Right lobe of liver (tissue), 4 donors: Measurements from ENCODE around the gene NDRG2.

Experiments used
- POLR2A ChIP-seq: fragments of 450-650 bp; IDR thresholded peaks from one replicate; pipeline ENCODE4 v1.6.1; 2017; ENCODE audit warnings: antibody characterized with exemption, mild to moderate bottlenecking
- TF ChIP-seq, protein P1 (sequence below), 4 donors: fragments of 200-600 bp in 3 of 4; fragments of 450-650 bp in 1 of 4; IDR thresholded peaks; one replicate each; pipeline versions ENCODE4 v1.5.1 to v1.8.0; 2016 to 2022; ENCODE audit warnings: antibody characterized with exemption in 4 of 4, mild to moderate bottlenecking in 2 of 4
- donor health status: DM: no; HTN: no; CAD: no.
- donor health status: DM: no; HTN: no; CAD: no.
- donor health status: DM: no; HTN: yes; CAD: no.

DNA sequence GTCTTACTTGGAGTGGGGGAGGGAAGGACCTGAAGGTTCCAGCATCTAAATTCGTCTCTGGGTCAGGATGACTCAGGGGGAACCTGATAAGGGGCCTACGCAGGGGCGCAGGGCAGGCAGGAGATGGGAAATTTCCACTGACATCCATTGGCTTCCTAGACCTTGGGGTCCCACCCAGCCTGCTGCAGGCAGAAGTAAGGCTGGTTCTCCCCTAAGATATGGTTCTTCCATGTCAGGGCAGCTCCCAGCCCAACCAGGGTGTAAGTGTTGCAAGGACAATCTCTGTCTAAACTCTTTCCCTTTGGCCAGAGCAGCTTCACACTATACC, 2.1 kb upstream of the NDRG2 start:
- TF ChIP-seq, protein P1, sequence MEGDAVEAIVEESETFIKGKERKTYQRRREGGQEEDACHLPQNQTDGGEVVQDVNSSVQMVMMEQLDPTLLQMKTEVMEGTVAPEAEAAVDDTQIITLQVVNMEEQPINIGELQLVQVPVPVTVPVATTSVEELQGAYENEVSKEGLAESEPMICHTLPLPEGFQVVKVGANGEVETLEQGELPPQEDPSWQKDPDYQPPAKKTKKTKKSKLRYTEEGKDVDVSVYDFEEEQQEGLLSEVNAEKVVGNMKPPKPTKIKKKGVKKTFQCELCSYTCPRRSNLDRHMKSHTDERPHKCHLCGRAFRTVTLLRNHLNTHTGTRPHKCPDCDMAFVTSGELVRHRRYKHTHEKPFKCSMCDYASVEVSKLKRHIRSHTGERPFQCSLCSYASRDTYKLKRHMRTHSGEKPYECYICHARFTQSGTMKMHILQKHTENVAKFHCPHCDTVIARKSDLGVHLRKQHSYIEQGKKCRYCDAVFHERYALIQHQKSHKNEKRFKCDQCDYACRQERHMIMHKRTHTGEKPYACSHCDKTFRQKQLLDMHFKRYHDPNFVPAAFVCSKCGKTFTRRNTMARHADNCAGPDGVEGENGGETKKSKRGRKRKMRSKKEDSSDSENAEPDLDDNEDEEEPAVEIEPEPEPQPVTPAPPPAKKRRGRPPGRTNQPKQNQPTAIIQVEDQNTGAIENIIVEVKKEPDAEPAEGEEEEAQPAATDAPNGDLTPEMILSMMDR (IDR thresholded peaks at IDR 0.05), result no peak
- TF ChIP-seq POLR2A, result no peak
